Endothelial cell of umbilical vein (primary cell): ENCODE results near the gene LPAR5. TPM values are rescaled to one million over a fixed set of nuclear protein-coding genes. Genes with fewer than 3 reads are reported as not detected.

Source experiments
- BruUV-seq: library from RNA; stranded (reverse); fragments of 400-500 nt; replicated peaks from 2 replicates; lab custom pipeline; 2021; lab: Mats Ljungman, UMichigan
- CTCF ChIA-PET: fragments of 300-600, 350-600 bp; sonication (Branson Sonifier 250); formaldehyde crosslinking; loops from one replicate; lab custom pipeline; 2021; ENCODE audit warnings: antibody characterized with exemption, inconsistent platforms; lab: Charles Lee
- POLR2A ChIA-PET: fragments of 300-600, 350-600 bp; sonication (Branson Sonifier 250); formaldehyde crosslinking; loops from one replicate; lab custom pipeline; 2021; ENCODE audit warnings: antibody characterized with exemption, inconsistent platforms; lab: Charles Lee
- DNase-seq: peaks from one replicate; pipeline ENCODE4 v3.0.0-alpha.2; 2011; ENCODE audit warnings: low read depth, low spot score
- FAIRE-seq: peaks from 2 replicates; lab custom pipeline; 2011; peaks lifted over from hg19 to GRCh38; lab: Jason Lieb, UNC
- H2AFZ ChIP-seq: 2 replicates; pipeline ENCODE4 v1.6.0; 2012; ENCODE audit warnings: low read depth, low read length, control low read depth, inconsistent platforms
- H3K27ac ChIP-seq: 2 replicates; pipeline ENCODE4 v1.5.1; 2011; ENCODE audit warnings: low read depth, mild to moderate bottlenecking, control low read depth, low read length, moderate library complexity; ENCODE audit not compliant: insufficient read depth
- H3K27me3 ChIP-seq, 2 experiments: 2 replicates each; pipeline versions ENCODE4 v1.6.0 to v1.6.1; 2011; ENCODE audit warnings: low read length in 2 of 2, mixed read lengths in 1 of 2; ENCODE audit not compliant: control insufficient read depth in 2 of 2, insufficient read depth in 2 of 2
- H3K36me3 ChIP-seq, 2 experiments: 2 replicates in 1 of 2; 3 replicates in 1 of 2; pipeline ENCODE4 v1.5.1; 2011; ENCODE audit warnings: low read length in 2 of 2, mild to moderate bottlenecking in 1 of 2, moderate library complexity in 1 of 2; ENCODE audit not compliant: control insufficient read depth in 2 of 2, insufficient read depth in 2 of 2; ENCODE audit errors: extremely low read depth in 1 of 2
- H3K4me1 ChIP-seq: 3 replicates; pipeline ENCODE4 v1.5.1; 2011; ENCODE audit warnings: mild to moderate bottlenecking, low read length; ENCODE audit not compliant: control insufficient read depth, insufficient read depth; ENCODE audit errors: extremely low read depth
- H3K4me2 ChIP-seq: 2 replicates; pipeline ENCODE4 v1.6.1; 2011; ENCODE audit warnings: low read length, control low read depth, mixed read lengths; ENCODE audit not compliant: insufficient read depth
- H3K4me3 ChIP-seq, 3 experiments: fragments of 200-600 bp in 1 of 3; sonication (generic), shearing (Covaris generic) in 1 of 3; replicated peaks in 1 of 3; 2 replicates each; pipeline ENCODE4 v1.5.1; 2011 to 2016; ENCODE audit warnings: control low read depth in 3 of 3, low read length in 3 of 3, mild to moderate bottlenecking in 2 of 3, inconsistent platforms in 1 of 3, low read depth in 1 of 3, moderate library complexity in 1 of 3; ENCODE audit not compliant: insufficient read depth in 1 of 3
- H3K79me2 ChIP-seq: 2 replicates; pipeline ENCODE4 v1.6.0; 2012; ENCODE audit warnings: low read length, inconsistent platforms; ENCODE audit not compliant: control insufficient read depth, insufficient read depth
- H3K9ac ChIP-seq: replicated peaks from 2 replicates; pipeline ENCODE3; 2011; ENCODE audit warnings: low read length, control low read depth; ENCODE audit not compliant: insufficient read depth; ENCODE audit errors: extremely low read depth
- H3K9me1 ChIP-seq: replicated peaks from 3 replicates; pipeline ENCODE4 v1.6.0; 2011; ENCODE audit warnings: mild to moderate bottlenecking, low read length; ENCODE audit not compliant: control insufficient read depth, insufficient read depth; ENCODE audit errors: extremely low read depth
- H3K9me3 ChIP-seq: replicated peaks from 2 replicates; pipeline ENCODE4 v1.5.1; 2012; ENCODE audit warnings: low read length, inconsistent platforms; ENCODE audit not compliant: control insufficient read depth, insufficient read depth
- H4K20me1 ChIP-seq: replicated peaks from 2 replicates; pipeline ENCODE3; 2011; ENCODE audit warnings: mild to moderate bottlenecking, low read length; ENCODE audit not compliant: control insufficient read depth, insufficient read depth; ENCODE audit errors: extremely low read depth
- CTCF ChIP-seq, 2 donors: IDR thresholded peaks; 1 replicate in 1 of 2; 2 replicates in 1 of 2; pipeline ENCODE4 v1.5.1; 2011; ENCODE audit warnings: low read length in 2 of 2, mild to moderate bottlenecking in 2 of 2, moderate library complexity in 2 of 2, control low read depth in 1 of 2, inconsistent platforms in 1 of 2, low read depth in 1 of 2; ENCODE audit not compliant: insufficient read depth in 1 of 2; ENCODE audit errors: extremely low read depth in 1 of 2
- FOS ChIP-seq: IDR thresholded peaks from 2 replicates; pipeline ENCODE4 v1.6.1; 2011; ENCODE audit warnings: mild to moderate bottlenecking, low read length, moderate library complexity, borderline replicate concordance; ENCODE audit not compliant: insufficient read depth
- JUN ChIP-seq: IDR thresholded peaks from 2 replicates; pipeline ENCODE4 v1.6.1; 2011; ENCODE audit warnings: borderline replicate concordance, low read depth; ENCODE audit not compliant: insufficient read length, insufficient read depth
- MYC ChIP-seq: IDR thresholded peaks from one replicate; pipeline ENCODE4 v1.6.1; 2011; ENCODE audit warnings: mild to moderate bottlenecking, low read depth, low read length
- POLR2AphosphoS5 ChIP-seq: IDR thresholded peaks from 2 replicates; pipeline ENCODE4 v1.6.1; 2012; ENCODE audit warnings: low read depth, mild to moderate bottlenecking, control low read depth, low read length, moderate library complexity; ENCODE audit not compliant: insufficient read depth
- dilution Hi-C: fragments of 300-500 bp; cut with MboI; formaldehyde crosslinking; loops from one replicate; pipeline ENCODE4 v1.15.0; 2019; ENCODE audit warnings: low sequenced_read_pairs; ENCODE audit not compliant: extremely low pct_ligation_motif_present
- intact Hi-C: fragments of 100-400 bp; cut with micrococcal nuclease; formaldehyde crosslinking; loops from one replicate; pipeline ENCODE4 v1.10.0; 2022
- polyA plus RNA-seq, 4 experiments: library from polyadenylated mRNA; depleted of rRNA in 3 of 4; stranded (reverse) in 3 of 4; unstranded in 1 of 4; fragments of >200 nt; gene quantifications; 2 replicates each; pipeline versions ENCODE4 v1.2.1 to v1.2.3, GENCODE V29; 2011 to 2012; ENCODE audit warnings: missing spikeins in 1 of 4
- total RNA-seq: library from RNA; stranded (reverse); gene quantifications from 2 replicates; pipeline ENCODE4 v1.2.3, GENCODE V29; 2021

LPAR5 gene
- total and polyA plus RNA-seq, 2 donors (not counting 3 experiments of a cell fraction or from before 2014, with no cell fraction given), result 0.23 TPM; not detected in 1

DNA sequence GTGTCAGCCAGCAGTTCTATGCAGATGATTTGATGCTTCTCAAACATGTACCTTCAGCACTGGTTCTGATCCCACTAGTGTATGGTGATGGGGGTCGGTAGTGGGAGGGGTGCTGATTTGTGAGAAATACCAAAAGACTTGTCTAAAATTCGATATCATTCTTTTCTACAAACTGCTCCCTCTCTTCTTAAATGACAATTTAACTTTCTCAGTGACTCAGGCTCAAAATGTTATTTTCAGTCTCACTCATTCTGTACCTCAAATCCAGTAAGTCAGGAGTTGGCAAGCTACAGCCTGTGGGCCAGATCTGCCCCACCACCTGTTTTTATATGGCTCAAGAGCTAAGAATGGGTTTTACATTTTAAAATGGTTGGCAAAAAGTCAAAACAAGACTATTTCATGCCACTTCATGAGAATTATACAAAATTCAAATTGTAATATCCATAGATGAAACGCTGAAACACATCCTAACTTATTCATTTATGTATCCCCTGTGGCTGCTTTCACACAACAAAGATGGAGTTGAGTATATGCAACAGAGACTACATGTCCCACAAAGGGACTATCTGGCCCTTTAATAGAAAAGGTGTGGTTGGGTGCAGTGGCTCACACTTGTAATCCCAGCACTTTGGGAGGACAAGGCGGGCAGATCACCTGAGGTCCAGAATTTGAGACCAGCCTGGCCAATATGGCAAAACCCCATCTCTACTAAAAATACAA lies 61.0 kb downstream of the LPAR5 start:
- TF ChIP-seq MYC (no peak), JUN (no peak), FOS (no peak), CTCF (IDR thresholded peaks at IDR 0.05; ENCODE audit: extremely low read depth in 1 of 2, insufficient read depth in 1 of 2, low read depth in 1 of 2, low read length in 2 of 2) (no peak), POLR2AphosphoS5 (no peak)
- no peak overlapping the region for H3K4me2 ChIP-seq
- intact Hi-C loops (no loop called here), dilution Hi-C loops (no loop called here)
- DNase-seq, result no peak
- no peaks in the 10 kb centered on the region for H4K20me1 ChIP-seq
- BruUV-seq, result no TSS peak
- no peaks in the 10 kb centered on the region for H3K9me3 ChIP-seq
- H3K9ac ChIP-seq, result no peak overlapping the region
- ChIA-PET CTCF (no interaction called here), POLR2A (no interaction called here)
- peaks cover 27 to 50% of the 10 kb centered on the region in 2 experiments for H3K36me3 ChIP-seq
- no peaks in the 10 kb centered on the region for H3K27me3 ChIP-seq
- H3K79me2 ChIP-seq, result no peaks in the 10 kb centered on the region
- H3K27ac ChIP-seq, result no peak overlapping the region
- no peak overlapping the region for H2AFZ ChIP-seq
- no peaks in the 10 kb centered on the region for H3K9me1 ChIP-seq
- no peak for FAIRE-seq
- no peaks in the 10 kb centered on the region for H3K4me1 ChIP-seq
- H3K4me3 ChIP-seq, result no peak overlapping the region
